Parathyroid adenoma (tissue), 2 donors: ENCODE results near the gene SLC25A21.

Experiments used
- H2AFZ ChIP-seq: fragments of 300-600 bp; sonication (generic); one replicate; pipeline ENCODE4 v1.7.0; 2017; ENCODE audit warnings: antibody characterized with exemption, mild to moderate bottlenecking
- H3K27ac ChIP-seq: fragments of 300-600 bp; sonication (generic); one replicate; pipeline ENCODE4 v1.7.0; 2017
- H3K27me3 ChIP-seq: fragments of 300-600 bp; sonication (generic); one replicate; pipeline ENCODE4 v1.7.0; 2017; ENCODE audit warnings: low read length; ENCODE audit not compliant: control insufficient read depth, insufficient read depth
- H3K36me3 ChIP-seq: fragments of 300-600 bp; sonication (generic); one replicate; pipeline ENCODE4 v1.7.0; 2017; ENCODE audit warnings: low read length; ENCODE audit not compliant: control insufficient read depth, insufficient read depth
- H3K4me1 ChIP-seq: fragments of 300-600 bp; sonication (generic); one replicate; pipeline ENCODE4 v1.7.0; 2017; ENCODE audit warnings: control low read depth
- H3K4me2 ChIP-seq: fragments of 300-600 bp; sonication (generic); one replicate; pipeline ENCODE4 v1.7.0; 2017; ENCODE audit warnings: low read length
- H3K4me3 ChIP-seq: fragments of 300-600 bp; sonication (generic); one replicate; pipeline ENCODE4 v1.7.0; 2017; ENCODE audit warnings: low read depth, low read length
- H3K79me2 ChIP-seq: fragments of 300-600 bp; sonication (generic); one replicate; pipeline ENCODE4 v1.7.0; 2017; ENCODE audit warnings: control low read depth
- H3K9ac ChIP-seq: fragments of 300-600 bp; sonication (generic); one replicate; pipeline ENCODE4 v1.7.0; 2017; ENCODE audit warnings: mild to moderate bottlenecking
- H3K9me3 ChIP-seq: fragments of 300-600 bp; sonication (generic); one replicate; pipeline ENCODE4 v1.7.0; 2017; ENCODE audit warnings: low read length; ENCODE audit not compliant: control insufficient read depth
- CTCF ChIP-seq: fragments of 300-600 bp; sonication (generic); IDR thresholded peaks from one replicate; pipeline ENCODE4 v1.7.0; 2017; ENCODE audit warnings: antibody characterized with exemption, mild to moderate bottlenecking
- donor health status: primary hyperparathyroidism.

SLC25A21 gene

GRCh38 chr14:37122919-37123639 lies 49.3 kb downstream of the SLC25A21 start:
- Histone ChIP-seq H2AFZ (no peak overlapping the region), H3K4me1 (no peaks in the 10 kb centered on the region), H3K9ac (no peak overlapping the region), H3K36me3 (no peaks in the 10 kb centered on the region), H3K79me2 (no peaks in the 10 kb centered on the region), H3K4me2 (no peak overlapping the region), H3K27ac (no peak overlapping the region), H3K27me3 (no peaks in the 10 kb centered on the region), H3K4me3 (no peak overlapping the region), H3K9me3 (no peaks in the 10 kb centered on the region)
- no peak for TF ChIP-seq CTCF

GRCh38 chr14:37122288-37122687 lies 50.1 kb downstream of the SLC25A21 start:
- TF ChIP-seq CTCF = no peak
- Histone ChIP-seq H3K9me3 (no peaks in the 10 kb centered on the region), H3K9ac (no peak overlapping the region), H3K79me2 (no peaks in the 10 kb centered on the region), H3K4me1 (no peaks in the 10 kb centered on the region), H2AFZ (no peak overlapping the region), H3K4me2 (no peak overlapping the region), H3K27me3 (no peaks in the 10 kb centered on the region), H3K36me3 (no peaks in the 10 kb centered on the region), H3K27ac (no peak overlapping the region), H3K4me3 (no peak overlapping the region)

- no peak overlapping the region for H3K27ac ChIP-seq
- H3K9me3 ChIP-seq = no peaks in the 10 kb centered on the region
- no peaks in the 10 kb centered on the region for H3K36me3 ChIP-seq
- no peaks in the 10 kb centered on the region for H3K27me3 ChIP-seq
- H2AFZ ChIP-seq = no peak overlapping the region
- H3K4me1 ChIP-seq = no peaks in the 10 kb centered on the region
- H3K9ac ChIP-seq = no peak overlapping the region
- H3K79me2 ChIP-seq = no peaks in the 10 kb centered on the region
- TF ChIP-seq CTCF = no peak
- H3K4me2 ChIP-seq = no peak overlapping the region
- H3K4me3 ChIP-seq = no peak overlapping the region
Observed at GRCh38 chr14:37118673-37119366, 53.6 kb downstream of the SLC25A21 start.

GRCh38 chr14:37116933-37117849 lies 55.2 kb downstream of the SLC25A21 start:
- no peak overlapping the region for H3K4me3 ChIP-seq
- H3K9me3 ChIP-seq = no peaks in the 10 kb centered on the region
- no peaks in the 10 kb centered on the region for H3K4me1 ChIP-seq
- H3K27ac ChIP-seq = no peak overlapping the region
- H3K79me2 ChIP-seq = no peaks in the 10 kb centered on the region
- no peak for TF ChIP-seq CTCF
- H2AFZ ChIP-seq = no peak overlapping the region
- no peak overlapping the region for H3K4me2 ChIP-seq
- H3K27me3 ChIP-seq = no peaks in the 10 kb centered on the region
- no peak overlapping the region for H3K9ac ChIP-seq
- H3K36me3 ChIP-seq = no peaks in the 10 kb centered on the region
